GM19397 (cell line): ENCODE data around the gene SMC3.
A peak's percentile ranks its signal among the peaks of the same experiment; 100 is the strongest.

Source experiments
- ATAC-seq: cut with Tn5 transposase; IDR thresholded peaks from one replicate; pipeline ENCODE4 v1.9.1; 2021; ENCODE audit warnings: mild to moderate bottlenecking, moderate library complexity; ENCODE audit not compliant: unreplicated experiment

SMC3 gene

GRCh38 chr10:110544958-110545537 lies 22.4 kb upstream of the SMC3 start:
- ATAC-seq: no peak

- ATAC-seq: no peak
These were observed 21.4 kb upstream of the SMC3 start for GRCh38 chr10:110546077-110546476.

GRCh38 chr10:110546499-110547110 lies 20.9 kb upstream of the SMC3 start:
- ATAC-seq: no peak

- no peak for ATAC-seq
These were observed 20.2 kb upstream of the SMC3 start for GRCh38 chr10:110547139-110547761.

GRCh38 chr10:110548002-110548401 lies 19.5 kb upstream of the SMC3 start:
- no peak for ATAC-seq

- ATAC-seq: no peak
These were observed 18.3 kb upstream of the SMC3 start for GRCh38 chr10:110549211-110549610.

GRCh38 chr10:110553905-110554304 lies 13.6 kb upstream of the SMC3 start:
- ATAC-seq: no peak

- no peak for ATAC-seq
These were observed 11.2 kb upstream of the SMC3 start for GRCh38 chr10:110556296-110556695.

- ATAC-seq: no peak
These were observed 10.4 kb upstream of the SMC3 start for GRCh38 chr10:110556969-110557601.

GRCh38 chr10:110558041-110558440 lies 9.5 kb upstream of the SMC3 start:
- no peak for ATAC-seq

GRCh38 chr10:110560012-110560411 lies 7.5 kb upstream of the SMC3 start:
- no peak for ATAC-seq

- ATAC-seq: no peak
These were observed 6.2 kb upstream of the SMC3 start for GRCh38 chr10:110561292-110561691.

- no peak for ATAC-seq
These were observed 5.1 kb upstream of the SMC3 start for GRCh38 chr10:110562348-110562747.

GRCh38 chr10:110563132-110563531 lies 4.4 kb upstream of the SMC3 start:
- no peak for ATAC-seq

- no peak for ATAC-seq
These were observed 859 bp upstream of the SMC3 start for GRCh38 chr10:110566472-110567200.

- ATAC-seq: peak; percentile 34
These were observed 700 bp downstream of the SMC3 start for GRCh38 chr10:110568055-110568735.

- ATAC-seq: no peak
These were observed 1.6 kb downstream of the SMC3 start for GRCh38 chr10:110569122-110569521.

- no peak for ATAC-seq
These were observed 2.2 kb downstream of the SMC3 start for GRCh38 chr10:110569736-110570135.

- no peak for ATAC-seq
These were observed 3.7 kb downstream of the SMC3 start for GRCh38 chr10:110571093-110571743.

GRCh38 chr10:110572862-110573261 lies 5.4 kb downstream of the SMC3 start:
- ATAC-seq: no peak
